Tibial nerve (tissue), 3 donors: ENCODE data around the gene HBA2.

Experiments
- CTCF ChIP-seq, 5 experiments: fragments of 200-600 bp in 3 of 5; fragments of 450-650 bp in 2 of 5; sonication (generic) in 3 of 5; IDR thresholded peaks; one replicate each; pipeline ENCODE4 v1.5.1; 2016 to 2019; ENCODE audit warnings: antibody characterized with exemption in 5 of 5, mild to moderate bottlenecking in 3 of 5, moderate library complexity in 2 of 5
- POLR2A ChIP-seq, 2 donors: fragments of 450-650 bp; IDR thresholded peaks; one replicate each; pipeline ENCODE4 v1.6.1; 2017; ENCODE audit warnings: antibody characterized with exemption in 2 of 2, mild to moderate bottlenecking in 2 of 2, moderate library complexity in 2 of 2

- no peak for TF ChIP-seq CTCF (IDR thresholded peaks at IDR 0.05)
- TF ChIP-seq POLR2A (IDR thresholded peaks at IDR 0.05), result no peak
These were observed 8.2 kb downstream of the HBA2 start for GRCh38 chr16:180681-181564.
